HG03439 (cell line): Measurements from ENCODE around the gene LPP.

ENCODE experiments used
- ATAC-seq: cut with Tn5 transposase; IDR thresholded peaks from one replicate; pipeline ENCODE4 v1.9.1; 2021; ENCODE audit warnings: mild to moderate bottlenecking, moderate library complexity; ENCODE audit not compliant: unreplicated experiment

The LPP gene

GRCh38 chr3:188884299-188885043 lies 730.5 kb downstream of the LPP start:
- ATAC-seq, result no peak

DNA sequence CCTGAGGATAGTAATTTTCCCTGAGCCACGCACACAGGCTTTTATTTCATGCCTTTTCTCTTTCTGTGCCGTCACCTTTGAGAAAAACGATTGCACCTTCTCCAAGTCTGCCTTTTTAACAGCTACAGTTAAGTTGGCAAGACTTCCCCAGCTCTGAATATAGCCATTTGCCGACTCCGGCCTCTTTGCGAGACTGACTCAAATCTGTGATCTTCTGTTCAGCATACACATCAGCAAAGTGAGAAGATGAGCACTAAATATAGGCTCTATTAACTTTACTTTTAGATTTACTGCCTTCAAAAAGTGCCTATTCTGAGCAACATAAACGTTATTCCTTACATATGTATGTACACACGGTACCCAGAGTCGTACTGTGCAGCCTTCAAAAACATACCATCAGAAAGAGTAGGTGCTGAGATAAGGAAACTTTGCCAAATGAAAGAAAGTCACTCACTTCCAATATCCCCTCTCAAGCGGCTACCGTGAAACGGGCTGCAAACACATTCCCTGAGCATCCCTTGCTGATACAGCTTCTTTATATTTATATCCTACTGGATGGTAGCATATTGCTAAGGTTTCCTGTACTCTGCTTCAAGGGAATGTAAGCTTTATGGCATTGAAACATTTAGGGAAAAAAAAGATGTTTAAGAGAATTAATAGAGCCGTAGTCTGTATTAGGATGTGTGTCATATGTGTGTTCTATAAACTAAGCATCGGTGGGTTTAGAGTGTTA lies 734.5 kb downstream of the LPP start:
- ATAC-seq, result no peak

DNA sequence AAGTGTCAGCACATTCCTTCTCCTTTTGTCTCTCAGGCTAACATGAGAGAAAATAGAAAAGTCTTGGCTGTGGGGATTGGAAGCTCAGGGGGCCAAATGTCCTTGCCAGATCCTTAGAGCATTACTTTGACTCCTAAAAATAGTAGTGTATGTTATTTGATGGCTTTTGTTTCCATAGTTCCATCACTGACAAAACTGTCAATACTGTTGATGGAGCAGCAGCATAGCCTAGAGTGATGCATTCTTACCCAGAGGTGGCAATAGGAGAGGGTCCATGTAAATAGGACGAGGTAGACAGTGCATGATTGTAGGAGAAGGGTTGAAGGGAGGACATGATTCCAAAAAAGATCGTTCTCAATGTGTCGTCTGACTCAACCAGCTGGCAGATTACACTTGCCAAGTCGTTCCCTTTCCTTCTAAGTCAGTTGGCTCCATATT lies 735.1 kb downstream of the LPP start:
- ATAC-seq, result no peak

DNA sequence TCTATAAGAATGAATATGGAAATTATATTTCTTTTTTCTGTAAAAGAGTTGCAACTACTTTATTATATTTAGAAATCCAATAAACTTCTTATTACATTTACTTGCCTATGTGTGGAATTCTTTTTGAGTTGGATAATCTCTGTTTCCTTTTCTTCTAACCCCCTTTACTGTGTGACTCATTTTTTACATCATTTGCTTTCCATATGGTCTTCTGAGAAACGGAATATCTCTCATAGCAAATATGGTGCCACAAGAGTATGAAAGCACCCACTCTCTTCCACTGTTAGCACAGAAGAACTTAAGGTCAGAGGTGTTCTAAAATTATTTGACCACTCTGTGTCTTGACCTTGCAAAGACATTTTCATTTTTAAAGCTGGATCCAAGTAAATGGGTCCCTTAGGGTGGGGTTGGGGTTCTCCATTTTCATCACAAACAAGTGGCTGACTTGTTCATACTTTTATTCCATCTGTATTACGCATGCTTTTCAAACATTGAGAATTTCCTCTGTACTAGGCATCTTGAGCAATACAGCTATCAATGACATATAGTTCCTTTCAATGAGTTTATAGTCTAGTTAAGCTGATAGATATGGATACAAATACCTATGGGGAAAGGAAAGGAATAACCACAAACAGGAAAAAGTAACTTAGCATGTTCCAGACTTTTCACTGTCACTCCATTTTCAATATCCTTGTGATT lies 736.8 kb downstream of the LPP start:
- no peak for ATAC-seq

DNA sequence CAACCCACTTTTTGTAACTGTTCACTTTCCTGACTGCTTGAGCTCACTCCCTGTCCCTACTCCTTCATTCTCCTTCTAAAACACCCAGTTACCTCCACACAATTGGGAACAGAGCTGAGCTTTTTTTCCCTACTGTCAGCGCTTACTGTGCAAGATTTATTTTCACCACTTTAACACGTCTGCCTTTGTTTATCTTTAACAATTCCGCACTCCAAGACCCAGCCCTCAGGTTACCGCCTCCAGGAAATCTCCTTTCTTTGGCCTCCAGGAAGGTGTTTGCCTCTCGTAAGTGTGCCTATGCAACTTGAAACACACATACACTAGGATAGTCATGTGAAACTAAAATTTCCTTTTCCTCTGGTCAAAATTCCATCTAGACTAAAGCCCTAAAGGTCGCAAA lies 745.9 kb downstream of the LPP start:
- ATAC-seq, result no peak

DNA sequence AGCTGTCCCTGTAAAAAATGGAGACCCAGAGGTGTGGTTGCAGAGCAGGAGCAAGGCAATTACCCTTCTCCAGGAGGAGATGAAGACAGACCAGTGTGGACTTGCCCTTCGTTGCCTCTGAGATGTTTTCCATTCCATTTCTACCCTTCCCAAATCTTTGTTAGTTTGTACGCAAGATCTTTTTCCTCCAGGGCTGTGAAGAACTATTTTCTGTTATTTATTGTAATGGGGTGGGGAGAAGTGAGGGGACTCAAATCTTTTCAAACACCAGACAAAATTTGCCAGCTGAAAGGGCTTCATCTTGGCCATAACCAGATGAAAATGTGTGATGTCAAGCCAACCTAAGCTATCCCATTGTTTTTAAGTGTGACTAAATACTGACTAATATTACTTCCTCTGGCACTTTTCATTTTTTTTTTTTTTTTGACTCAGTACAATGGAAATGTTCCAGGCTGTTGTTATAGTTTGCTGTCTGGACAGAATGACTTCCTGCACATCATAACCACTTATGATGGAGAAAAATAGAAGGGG lies 746.5 kb downstream of the LPP start:
- no peak for ATAC-seq

GRCh38 chr3:188901126-188901525 lies 747.2 kb downstream of the LPP start:
- no peak for ATAC-seq

GRCh38 chr3:188901671-188902287 lies 747.8 kb downstream of the LPP start:
- ATAC-seq, result no peak

GRCh38 chr3:188904670-188905069 lies 750.7 kb downstream of the LPP start:
- ATAC-seq, result no peak

- no peak for ATAC-seq
Observed at GRCh38 chr3:188905547-188905946, 751.6 kb downstream of the LPP start.

DNA sequence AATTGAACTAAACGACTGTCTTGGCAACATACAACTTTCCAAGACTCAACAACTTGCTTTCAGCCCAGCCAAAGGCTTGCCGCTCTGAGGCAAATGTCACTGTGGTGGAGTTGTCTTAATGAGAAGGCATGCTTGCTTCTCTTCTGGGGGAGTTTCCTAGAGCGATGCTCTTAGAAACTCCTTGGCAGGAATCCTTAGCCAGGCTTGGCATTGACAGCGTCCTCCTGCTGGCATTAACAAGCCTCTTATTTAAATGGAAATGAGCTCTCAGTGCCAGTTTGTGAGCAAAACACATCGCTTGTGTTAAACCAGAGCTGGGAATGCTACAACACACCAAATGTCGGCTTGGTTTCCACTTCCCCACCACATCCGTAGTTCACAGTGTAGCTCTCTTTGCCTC lies 752.3 kb downstream of the LPP start:
- ATAC-seq, result no peak

- ATAC-seq, result no peak
Observed at GRCh38 chr3:188908002-188908850, 754.3 kb downstream of the LPP start.

- ATAC-seq, result no peak
Observed at GRCh38 chr3:188911026-188911850, 757.3 kb downstream of the LPP start.

DNA sequence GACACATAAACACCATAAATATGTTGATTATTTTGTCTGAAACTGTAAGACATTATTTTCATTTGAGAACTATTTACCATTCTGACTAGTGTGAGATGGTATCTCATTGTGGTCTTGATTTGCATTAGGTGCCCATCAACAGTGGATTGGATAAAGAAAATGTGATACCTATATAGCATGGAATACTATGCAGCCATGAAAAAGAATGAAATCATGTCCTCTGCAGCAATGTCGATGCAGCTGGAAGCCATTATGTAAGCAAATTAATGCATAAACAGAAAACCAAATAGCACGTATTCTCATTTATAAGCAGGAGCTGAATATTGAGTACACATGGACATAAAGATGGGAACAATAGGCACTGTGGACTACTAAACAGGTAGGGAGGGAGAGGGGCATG lies 759.1 kb downstream of the LPP start:
- ATAC-seq, result no peak

- no peak for ATAC-seq
Observed at GRCh38 chr3:188914552-188914951, 760.6 kb downstream of the LPP start.

GRCh38 chr3:188915127-188915526 lies 761.2 kb downstream of the LPP start:
- ATAC-seq, result no peak

- ATAC-seq, result peak; percentile 57
Observed at GRCh38 chr3:188916934-188917401, 763.0 kb downstream of the LPP start.

- no peak for ATAC-seq
Observed at GRCh38 chr3:188918093-188918492, 764.1 kb downstream of the LPP start.

GRCh38 chr3:188923671-188924070 lies 769.7 kb downstream of the LPP start:
- no peak for ATAC-seq
